GM21367 (cell line): ENCODE measurements around the gene LDLRAD4.
"Not testable (repeated sequence)": the region's sequence is repeated elsewhere in the genome, so short reads cannot be mapped to it uniquely, and the experiment has no call there.

Source experiments
- ATAC-seq: cut with Tn5 transposase; IDR thresholded peaks from one replicate; pipeline ENCODE4 v1.9.1; 2021; ENCODE audit not compliant: unreplicated experiment

LDLRAD4 gene

DNA sequence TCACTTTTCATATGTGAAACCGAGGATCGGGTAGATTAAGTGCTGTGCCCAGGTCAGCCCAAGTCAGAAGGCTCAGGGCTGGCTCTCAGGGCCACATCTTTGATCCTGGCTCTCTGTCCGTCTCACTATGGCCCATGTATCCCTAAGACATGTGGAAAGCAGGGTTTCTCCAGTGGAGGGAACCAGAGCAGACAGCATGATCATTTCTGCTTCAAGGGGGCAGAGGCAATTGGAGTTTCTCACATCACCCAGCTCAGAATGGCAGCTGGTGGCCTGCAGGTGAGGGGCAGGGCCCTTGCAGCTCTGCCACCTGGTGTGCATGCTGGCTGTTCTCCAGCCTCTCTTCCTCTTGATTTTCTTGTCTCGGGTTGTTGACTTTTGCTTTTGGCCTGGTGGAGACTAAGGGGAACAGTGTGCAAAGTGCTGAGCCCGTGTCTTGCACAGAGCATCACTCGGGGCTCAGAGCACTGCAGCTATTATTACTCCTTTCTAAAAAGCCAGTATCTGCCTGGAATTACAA, 27.0 kb downstream of the LDLRAD4 start:
- no peak for ATAC-seq

- no peak for ATAC-seq
Measured at GRCh38 chr18:13246121-13246520, 27.6 kb downstream of the LDLRAD4 start.

GRCh38 chr18:13246591-13246990, 28.0 kb downstream of the LDLRAD4 start:
- ATAC-seq = no peak

- ATAC-seq = no peak
Measured at GRCh38 chr18:13247506-13247905, 28.9 kb downstream of the LDLRAD4 start.

DNA sequence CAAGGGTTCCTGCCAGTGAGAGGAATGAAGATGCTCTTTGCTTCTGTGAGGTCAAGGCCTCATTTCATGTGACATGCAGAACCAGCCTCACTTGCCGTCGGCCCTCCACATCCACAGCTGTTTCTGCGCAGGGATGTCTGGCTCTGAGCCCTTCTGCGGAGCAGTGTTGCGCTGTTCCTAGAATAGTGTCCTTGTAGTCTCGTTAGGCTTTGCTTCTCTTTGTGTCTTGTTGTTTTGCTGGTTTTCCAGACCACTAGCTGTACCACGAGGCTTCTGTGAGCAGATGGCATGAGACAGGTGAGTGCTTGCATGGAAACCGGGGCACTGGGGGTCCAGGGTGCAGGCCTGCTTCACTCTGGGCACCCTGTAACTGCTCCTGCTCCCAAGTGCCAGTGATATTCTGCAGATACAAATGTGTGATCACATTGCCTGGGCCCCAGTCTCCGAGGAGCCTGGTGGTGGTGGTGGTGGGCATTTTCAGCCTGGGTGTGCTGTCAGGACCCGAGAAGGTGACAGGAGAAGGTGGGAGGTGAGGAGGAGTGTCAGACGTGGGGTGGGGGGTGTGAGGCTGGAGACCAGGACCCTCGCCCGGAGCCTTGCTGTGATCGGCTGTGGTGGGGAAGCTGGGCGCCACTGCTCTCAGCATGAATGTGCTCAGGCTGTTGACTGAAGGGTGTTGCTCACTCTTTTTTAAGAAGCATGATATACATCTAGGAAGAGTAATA, 34.3 kb downstream of the LDLRAD4 start:
- ATAC-seq = no peak

GRCh38 chr18:13253786-13254688, 35.5 kb downstream of the LDLRAD4 start:
- ATAC-seq = no peak

- ATAC-seq = no peak
Measured at GRCh38 chr18:13254971-13255927, 36.7 kb downstream of the LDLRAD4 start.

DNA sequence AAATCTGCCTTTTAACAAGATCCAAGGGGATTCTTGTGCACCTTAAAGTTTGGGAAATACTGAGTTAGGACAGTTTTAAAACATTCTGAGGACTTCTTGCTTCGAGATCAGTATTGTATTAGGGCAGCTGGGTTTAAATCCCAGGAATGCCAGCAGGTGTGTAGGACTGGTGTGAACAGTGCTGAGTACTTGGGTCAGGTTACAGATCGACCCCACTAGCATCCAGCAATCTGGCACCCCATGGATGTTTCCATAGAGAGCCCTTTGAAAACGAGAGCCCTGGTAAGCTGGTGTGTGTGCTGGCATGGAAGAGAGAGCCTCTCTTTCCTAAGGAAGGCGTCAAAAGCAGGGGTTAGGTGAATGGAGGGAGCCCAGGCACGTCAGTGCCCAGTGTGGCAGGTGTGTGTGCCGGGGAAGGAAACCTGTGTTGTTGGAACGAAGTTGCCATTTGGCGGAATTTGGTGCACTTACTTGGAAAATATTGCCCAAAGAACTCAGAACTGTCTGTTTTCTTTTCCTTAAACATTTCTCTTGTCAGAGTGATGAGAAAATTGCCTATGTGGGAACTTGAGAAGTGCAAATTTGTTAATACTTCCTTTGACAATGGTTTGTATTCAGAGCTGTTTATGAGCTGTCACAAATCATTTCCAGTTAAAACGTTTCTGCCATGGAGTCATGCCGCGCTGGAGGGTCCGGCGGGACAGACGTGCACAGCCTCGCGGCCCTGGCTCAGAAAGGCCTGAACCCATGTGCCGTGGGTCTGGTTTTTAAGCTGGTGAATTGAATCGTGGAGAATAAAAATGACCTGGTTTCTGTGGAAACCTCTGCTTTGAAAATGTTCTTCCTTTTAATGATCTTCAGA, 38.1 kb downstream of the LDLRAD4 start:
- ATAC-seq = no peak

GRCh38 chr18:13257361-13257980, 38.9 kb downstream of the LDLRAD4 start:
- no peak for ATAC-seq

GRCh38 chr18:13258921-13259320, 40.4 kb downstream of the LDLRAD4 start:
- no peak for ATAC-seq

GRCh38 chr18:13259701-13260100, 41.1 kb downstream of the LDLRAD4 start:
- ATAC-seq = no peak

DNA sequence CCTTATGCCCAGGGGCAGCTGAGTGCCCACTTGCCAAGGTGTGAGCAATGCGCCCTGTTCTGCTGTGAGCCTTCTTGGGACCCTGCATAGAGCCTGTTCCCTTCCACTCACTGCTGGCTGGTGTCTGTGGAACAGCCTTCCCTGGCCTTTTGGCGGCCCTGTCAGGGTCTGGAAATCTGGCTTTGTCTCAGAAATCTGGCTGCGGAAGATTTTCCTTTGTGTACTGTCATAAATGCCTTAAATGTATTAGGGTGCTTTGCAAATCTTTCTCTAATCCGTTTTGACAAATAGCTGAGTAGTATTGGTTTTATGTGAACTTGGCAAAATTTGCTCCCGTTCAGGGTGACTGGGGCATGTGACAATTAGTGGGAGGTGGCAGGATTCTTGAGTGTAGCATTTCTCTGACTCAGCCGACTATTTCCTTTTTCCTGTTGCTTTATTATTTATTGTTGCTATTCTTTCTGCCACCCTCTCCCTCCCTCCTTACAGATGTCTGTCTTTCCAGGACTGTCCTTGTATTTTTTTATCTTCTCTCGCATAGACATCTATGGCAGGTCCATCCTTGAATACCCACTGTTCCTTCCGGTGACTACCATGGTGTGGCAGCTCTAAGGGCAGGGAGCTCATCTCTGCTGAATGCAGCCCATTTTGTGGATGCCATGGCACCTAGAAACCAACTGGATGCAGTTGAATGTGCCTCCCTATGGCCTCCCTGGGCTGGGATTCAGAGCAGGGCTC, 41.8 kb downstream of the LDLRAD4 start:
- ATAC-seq = no peak

DNA sequence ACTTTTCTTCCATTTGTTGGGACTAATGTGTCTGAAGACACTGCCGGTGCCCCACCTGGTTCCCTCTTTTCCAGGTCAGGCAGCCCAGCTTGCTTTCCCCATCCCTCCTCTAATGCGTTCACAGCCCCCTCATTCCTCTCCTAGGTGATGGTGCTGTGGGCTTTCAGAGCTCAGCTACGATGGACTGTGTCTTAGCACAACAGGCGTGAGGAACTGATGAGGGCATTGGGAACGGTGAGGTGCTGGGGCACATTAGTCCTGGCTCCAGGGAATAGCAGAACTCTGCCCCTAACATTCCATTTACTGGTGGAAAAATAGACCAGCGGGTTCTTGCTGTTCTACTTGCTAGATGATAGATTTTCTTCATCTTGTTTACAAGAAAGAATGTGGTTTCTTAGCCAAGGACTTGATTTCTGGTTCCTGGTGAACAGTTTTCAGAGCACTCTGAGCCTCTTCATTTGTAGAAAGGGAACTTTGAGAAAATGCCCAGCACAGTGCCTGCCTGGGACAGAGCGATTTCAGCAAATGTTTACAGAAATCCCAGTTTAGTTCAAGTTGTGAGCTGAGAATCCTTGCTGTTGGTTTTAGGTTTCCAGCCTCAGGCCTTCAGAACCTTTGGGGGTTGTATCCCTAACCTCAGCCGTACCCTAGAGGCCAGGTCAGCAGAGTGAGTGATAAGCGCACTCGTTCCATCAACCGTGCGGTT, 42.5 kb downstream of the LDLRAD4 start:
- ATAC-seq = no peak

- ATAC-seq = no peak
Measured at GRCh38 chr18:13261661-13262357, 43.2 kb downstream of the LDLRAD4 start.

- ATAC-seq = not testable (repeated sequence)
Measured at GRCh38 chr18:13262358-13262680, 43.8 kb downstream of the LDLRAD4 start.

DNA sequence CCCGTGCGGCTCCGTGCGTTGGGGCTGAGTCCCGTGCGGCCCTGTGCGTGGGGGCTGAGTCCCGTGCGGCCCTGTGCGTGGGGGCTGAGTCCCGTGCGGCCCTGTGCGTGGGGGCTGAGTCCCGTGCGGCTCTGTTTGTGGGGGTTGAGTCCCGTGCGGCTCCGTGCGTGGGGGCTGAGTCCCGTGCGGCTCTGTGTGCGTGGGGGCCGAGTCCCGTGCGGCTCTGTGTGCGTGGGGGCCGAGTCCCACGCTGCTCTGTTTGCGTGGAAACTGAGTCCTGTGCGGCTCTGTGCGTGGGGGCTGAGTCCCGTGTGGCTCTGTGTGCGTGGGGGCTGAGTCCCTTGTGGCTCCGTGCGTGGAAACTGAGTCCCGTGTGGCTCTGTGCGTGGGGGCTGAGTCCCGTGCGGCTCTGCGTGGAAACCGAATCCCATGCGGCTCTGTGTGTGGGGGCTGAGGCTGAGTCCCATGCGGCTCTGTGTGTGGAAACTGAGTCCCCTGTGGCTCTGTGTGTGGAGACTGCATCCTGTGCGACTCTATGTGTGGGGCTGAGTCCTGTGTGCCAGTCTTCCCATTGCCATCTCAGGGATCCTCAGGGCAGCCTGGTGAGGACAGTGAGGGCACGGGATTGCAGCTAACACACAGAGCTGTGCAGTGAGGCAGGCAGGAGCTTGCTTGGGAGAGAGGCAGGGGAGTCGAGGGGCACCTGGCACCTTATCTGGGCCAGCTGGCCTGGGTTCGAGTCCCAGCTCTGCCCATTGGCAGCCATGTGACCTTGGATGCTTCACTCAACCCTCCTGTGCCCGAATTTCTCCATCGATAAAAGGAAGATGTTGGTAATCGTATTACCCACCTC, 44.5 kb downstream of the LDLRAD4 start:
- no peak for ATAC-seq
